ENCODE data around the gene PRKG1.

The PRKG1 gene

GRCh38 chr10:51773681-51774080 lies 699.4 kb downstream of the PRKG1 start:
- Histone ChIP-seq H3K27ac (ENCODE audit: low read depth, low read length) (no peak overlapping the region), H3K79me2 (ENCODE audit: insufficient read depth, low read length) (no peaks in the 10 kb centered on the region), H3K4me2 (ENCODE audit: low read depth, low read length, poor library complexity, severe bottlenecking) (no peak overlapping the region), H3K36me3 (ENCODE audit: low read length) (no peaks in the 10 kb centered on the region), H3K9me2 (replicated peaks; ENCODE audit: insufficient read depth, low read length) (no peaks in the 10 kb centered on the region), H3F3A (ENCODE audit: insufficient read depth) (no peaks in the 10 kb centered on the region), H4K20me1 (ENCODE audit: low read depth, low read length) (no peaks in the 10 kb centered on the region), H3K9me3 (ENCODE audit: insufficient read depth, low read length) (no peaks in the 10 kb centered on the region), H2AFZ (ENCODE audit: low read depth, low read length, severe bottlenecking) (no peak overlapping the region), H3K9ac (ENCODE audit: low read length) (no peak overlapping the region), H3K27me3 (ENCODE audit: low read length) (no peaks in the 10 kb centered on the region), H3K4me3 (ENCODE audit: insufficient read depth, low read length, poor library complexity, severe bottlenecking) (no peak overlapping the region)
- TF ChIP-seq CTCF (IDR thresholded peaks at IDR 0.05; ENCODE audit: insufficient read depth, low read length, poor library complexity, severe bottlenecking) (no peak), EZH2phosphoT487 (conservative IDR thresholded peaks at IDR 0.05; ENCODE audit: low read length) (no peak)

GRCh38 chr10:51783941-51784340 lies 709.7 kb downstream of the PRKG1 start:
- no peak for TF ChIP-seq EZH2phosphoT487 (conservative IDR thresholded peaks at IDR 0.05; ENCODE audit: low read length)
- TF ChIP-seq CTCF (IDR thresholded peaks at IDR 0.05; ENCODE audit: insufficient read depth, low read length, poor library complexity, severe bottlenecking) = no peak
- no peaks in the 10 kb centered on the region for H3K9me3 ChIP-seq (ENCODE audit: insufficient read depth, low read length)
- no peak overlapping the region for H2AFZ ChIP-seq (ENCODE audit: low read depth, low read length, severe bottlenecking)
- no peak overlapping the region for H3K9ac ChIP-seq (ENCODE audit: low read length)
- H3K79me2 ChIP-seq (ENCODE audit: insufficient read depth, low read length) = no peaks in the 10 kb centered on the region
- H3K9me2 ChIP-seq (replicated peaks; ENCODE audit: insufficient read depth, low read length) = no peaks in the 10 kb centered on the region
- no peaks in the 10 kb centered on the region for H3F3A ChIP-seq (ENCODE audit: insufficient read depth)
- no peaks in the 10 kb centered on the region for H3K36me3 ChIP-seq (ENCODE audit: low read length)
- no peak overlapping the region for H3K27ac ChIP-seq (ENCODE audit: low read depth, low read length)
- H4K20me1 ChIP-seq (ENCODE audit: low read depth, low read length) = no peaks in the 10 kb centered on the region
- H3K27me3 ChIP-seq (ENCODE audit: low read length) = no peaks in the 10 kb centered on the region
- no peak overlapping the region for H3K4me3 ChIP-seq (ENCODE audit: insufficient read depth, low read length, poor library complexity, severe bottlenecking)
- H3K4me2 ChIP-seq (ENCODE audit: low read depth, low read length, poor library complexity, severe bottlenecking) = no peak overlapping the region

- H3K4me2 ChIP-seq (ENCODE audit: low read depth, low read length, poor library complexity, severe bottlenecking) = no peak overlapping the region
- H3K79me2 ChIP-seq (ENCODE audit: insufficient read depth, low read length) = no peaks in the 10 kb centered on the region
- H3K9ac ChIP-seq (ENCODE audit: low read length) = no peak overlapping the region
- H3K27me3 ChIP-seq (ENCODE audit: low read length) = no peaks in the 10 kb centered on the region
- no peaks in the 10 kb centered on the region for H3K9me2 ChIP-seq (replicated peaks; ENCODE audit: insufficient read depth, low read length)
- H3K27ac ChIP-seq (ENCODE audit: low read depth, low read length) = no peak overlapping the region
- no peaks in the 10 kb centered on the region for H3K9me3 ChIP-seq (ENCODE audit: insufficient read depth, low read length)
- no peaks in the 10 kb centered on the region for H3F3A ChIP-seq (ENCODE audit: insufficient read depth)
- no peak for TF ChIP-seq CTCF (IDR thresholded peaks at IDR 0.05; ENCODE audit: insufficient read depth, low read length, poor library complexity, severe bottlenecking)
- no peak for TF ChIP-seq EZH2phosphoT487 (conservative IDR thresholded peaks at IDR 0.05; ENCODE audit: low read length)
- H3K36me3 ChIP-seq (ENCODE audit: low read length) = no peaks in the 10 kb centered on the region
- H3K4me3 ChIP-seq (ENCODE audit: insufficient read depth, low read length, poor library complexity, severe bottlenecking) = no peak overlapping the region
- H4K20me1 ChIP-seq (ENCODE audit: low read depth, low read length) = no peaks in the 10 kb centered on the region
- no peak overlapping the region for H2AFZ ChIP-seq (ENCODE audit: low read depth, low read length, severe bottlenecking)
Measured at GRCh38 chr10:51786016-51786683, 711.9 kb downstream of the PRKG1 start.
